ENCODE measurements around the gene FNTB.

Gene FNTB

GRCh38 chr14:64954491-64955240 is 32.0 kb upstream of the FNTB start:
- Histone ChIP-seq H3K36me3 (ENCODE audit: control insufficient read depth, insufficient read depth, low read length) (peaks cover 24% of the 10 kb centered on the region), H4K8ac (ENCODE audit: low read depth, low read length) (no peak overlapping the region), H2BK120ac (ENCODE audit: low read depth, low read length) (no peak overlapping the region), H3K9ac (ENCODE audit: low read length) (no peak overlapping the region), H3K18ac (ENCODE audit: low read length) (no peak overlapping the region), H3K56ac (ENCODE audit: low read length) (peak overlapping the region; percentile 56), H2AK5ac (ENCODE audit: low read length) (no peak overlapping the region), H3K4ac (ENCODE audit: low read depth, low read length) (no peak overlapping the region), H3K27ac (ENCODE audit: low read depth, low read length) (peak overlapping the region; percentile 45), H3K79me2 (ENCODE audit: control insufficient read depth, insufficient read depth, low read length) (peaks cover 12% of the 10 kb centered on the region), H3K4me1 (ENCODE audit: control insufficient read depth, low read depth, low read length) (peaks cover 14% of the 10 kb centered on the region), H3K27me3 (ENCODE audit: insufficient read depth, low read length, poor library complexity) (no peaks in the 10 kb centered on the region), H4K5ac (ENCODE audit: low read length) (no peak overlapping the region), H3K4me2 (ENCODE audit: low read length) (no peak overlapping the region), H2BK5ac (ENCODE audit: low read length) (no peak overlapping the region), H2BK15ac (replicated peaks; ENCODE audit: low read depth) (no peak overlapping the region), H3K4me3 (ENCODE audit: low read length) (no peak overlapping the region), H3K79me1 (ENCODE audit: low read length) (peaks cover 15% of the 10 kb centered on the region), H3K23ac (ENCODE audit: low read length) (no peak overlapping the region)
- no CpG with 5 or more reads among the region's 9 CpGs for WGBS (ENCODE audit: extremely low coverage, insufficient coverage, low lambda C conversion rate)
- DNase-seq, result no peak

- peaks cover 15% of the 10 kb centered on the region for H3K4me1 ChIP-seq (ENCODE audit: control insufficient read depth, low read depth, low read length)
- H3K79me1 ChIP-seq (ENCODE audit: low read length), result peaks cover 21% of the 10 kb centered on the region
- H3K36me3 ChIP-seq (ENCODE audit: control insufficient read depth, insufficient read depth, low read length), result peaks cover 19% of the 10 kb centered on the region
- no peak overlapping the region for H3K4me2 ChIP-seq (ENCODE audit: low read length)
- H3K9ac ChIP-seq (ENCODE audit: low read length), result peak overlapping the region; percentile 1
- no peak overlapping the region for H3K18ac ChIP-seq (ENCODE audit: low read length)
- peaks cover 17% of the 10 kb centered on the region for H3K79me2 ChIP-seq (ENCODE audit: control insufficient read depth, insufficient read depth, low read length)
- H2BK5ac ChIP-seq (ENCODE audit: low read length), result no peak overlapping the region
- peak overlapping the region; percentile 54 for H3K27ac ChIP-seq (ENCODE audit: low read depth, low read length)
- no peak overlapping the region for H3K23ac ChIP-seq (ENCODE audit: low read length)
- H3K4me3 ChIP-seq (ENCODE audit: low read length), result no peak overlapping the region
- no peak overlapping the region for H4K5ac ChIP-seq (ENCODE audit: low read length)
- H2BK120ac ChIP-seq (ENCODE audit: low read depth, low read length), result no peak overlapping the region
- peak overlapping the region; percentile 44 for H3K56ac ChIP-seq (ENCODE audit: low read length)
- H2AK5ac ChIP-seq (ENCODE audit: low read length), result no peak overlapping the region
- peak; percentile 66 for DNase-seq
- WGBS (ENCODE audit: extremely low coverage, insufficient coverage, low lambda C conversion rate), result no CpG with 5 or more reads among the region's 6 CpGs
- H3K27me3 ChIP-seq (ENCODE audit: insufficient read depth, low read length, poor library complexity), result no peaks in the 10 kb centered on the region
- no peak overlapping the region for H3K4ac ChIP-seq (ENCODE audit: low read depth, low read length)
- no peak overlapping the region for H4K8ac ChIP-seq (ENCODE audit: low read depth, low read length)
- H2BK15ac ChIP-seq (replicated peaks; ENCODE audit: low read depth), result no peak overlapping the region
These were observed 31.4 kb upstream of the FNTB start for GRCh38 chr14:64955297-64955696.

GRCh38 chr14:64956697-64957406 is 29.8 kb upstream of the FNTB start:
- DNase-seq, result no peak
- peak overlapping the region; percentile 5 for H3K56ac ChIP-seq (ENCODE audit: low read length)
- no peak overlapping the region for H3K4ac ChIP-seq (ENCODE audit: low read depth, low read length)
- no peak overlapping the region for H2BK120ac ChIP-seq (ENCODE audit: low read depth, low read length)
- no peak overlapping the region for H3K27ac ChIP-seq (ENCODE audit: low read depth, low read length)
- no peak overlapping the region for H3K9ac ChIP-seq (ENCODE audit: low read length)
- WGBS (ENCODE audit: extremely low coverage, insufficient coverage, low lambda C conversion rate), result no CpG with 5 or more reads among the region's 8 CpGs
- no peak overlapping the region for H2AK5ac ChIP-seq (ENCODE audit: low read length)
- peaks cover 21% of the 10 kb centered on the region for H3K4me1 ChIP-seq (ENCODE audit: control insufficient read depth, low read depth, low read length)
- peaks cover 23% of the 10 kb centered on the region for H3K79me2 ChIP-seq (ENCODE audit: control insufficient read depth, insufficient read depth, low read length)
- no peak overlapping the region for H2BK15ac ChIP-seq (replicated peaks; ENCODE audit: low read depth)
- peaks cover 10% of the 10 kb centered on the region for H3K36me3 ChIP-seq (ENCODE audit: control insufficient read depth, insufficient read depth, low read length)
- H3K79me1 ChIP-seq (ENCODE audit: low read length), result peaks cover 22% of the 10 kb centered on the region
- H3K4me3 ChIP-seq (ENCODE audit: low read length), result no peak overlapping the region
- no peak overlapping the region for H2BK5ac ChIP-seq (ENCODE audit: low read length)
- no peak overlapping the region for H4K5ac ChIP-seq (ENCODE audit: low read length)
- H4K8ac ChIP-seq (ENCODE audit: low read depth, low read length), result no peak overlapping the region
- no peak overlapping the region for H3K4me2 ChIP-seq (ENCODE audit: low read length)
- no peak overlapping the region for H3K23ac ChIP-seq (ENCODE audit: low read length)
- H3K18ac ChIP-seq (ENCODE audit: low read length), result no peak overlapping the region
- no peaks in the 10 kb centered on the region for H3K27me3 ChIP-seq (ENCODE audit: insufficient read depth, low read length, poor library complexity)

DNA sequence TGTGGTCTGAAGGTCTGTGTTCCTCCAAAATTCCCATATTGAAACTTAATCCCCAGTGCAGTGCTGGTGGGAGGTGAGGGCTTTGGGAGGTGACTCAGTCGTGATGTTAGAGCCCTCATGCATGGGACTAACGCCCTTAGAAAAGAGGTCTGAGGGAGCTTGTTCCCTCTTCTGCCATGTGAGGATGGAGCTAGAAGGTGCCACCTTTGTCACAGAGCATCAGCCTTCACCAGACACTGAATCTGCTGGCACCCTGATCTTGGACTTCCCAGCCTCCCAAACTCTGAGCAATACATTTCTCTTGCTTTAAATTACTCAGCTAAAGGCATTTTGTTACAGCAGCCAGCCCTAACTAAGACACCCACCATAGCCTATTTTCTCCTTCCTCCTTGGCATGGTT is 28.5 kb upstream of the FNTB start:
- H3K79me2 ChIP-seq (ENCODE audit: control insufficient read depth, insufficient read depth, low read length), result peaks cover 28% of the 10 kb centered on the region
- H2AK5ac ChIP-seq (ENCODE audit: low read length), result no peak overlapping the region
- peaks cover 25% of the 10 kb centered on the region for H3K79me1 ChIP-seq (ENCODE audit: low read length)
- no CpG with 5 or more reads among the region's 2 CpGs for WGBS (ENCODE audit: extremely low coverage, insufficient coverage, low lambda C conversion rate)
- H3K4me1 ChIP-seq (ENCODE audit: control insufficient read depth, low read depth, low read length), result peaks cover 21% of the 10 kb centered on the region
- peaks cover 9% of the 10 kb centered on the region for H3K36me3 ChIP-seq (ENCODE audit: control insufficient read depth, insufficient read depth, low read length)
- H3K27ac ChIP-seq (ENCODE audit: low read depth, low read length), result no peak overlapping the region
- H3K4ac ChIP-seq (ENCODE audit: low read depth, low read length), result no peak overlapping the region
- H2BK120ac ChIP-seq (ENCODE audit: low read depth, low read length), result no peak overlapping the region
- no peak overlapping the region for H2BK15ac ChIP-seq (replicated peaks; ENCODE audit: low read depth)
- H3K4me2 ChIP-seq (ENCODE audit: low read length), result no peak overlapping the region
- H3K56ac ChIP-seq (ENCODE audit: low read length), result no peak overlapping the region
- no peak overlapping the region for H4K5ac ChIP-seq (ENCODE audit: low read length)
- H3K4me3 ChIP-seq (ENCODE audit: low read length), result no peak overlapping the region
- no peak overlapping the region for H3K9ac ChIP-seq (ENCODE audit: low read length)
- no peak overlapping the region for H3K23ac ChIP-seq (ENCODE audit: low read length)
- no peak overlapping the region for H2BK5ac ChIP-seq (ENCODE audit: low read length)
- no peak overlapping the region for H4K8ac ChIP-seq (ENCODE audit: low read depth, low read length)
- no peak overlapping the region for H3K18ac ChIP-seq (ENCODE audit: low read length)
- no peaks in the 10 kb centered on the region for H3K27me3 ChIP-seq (ENCODE audit: insufficient read depth, low read length, poor library complexity)
- DNase-seq, result no peak

DNA sequence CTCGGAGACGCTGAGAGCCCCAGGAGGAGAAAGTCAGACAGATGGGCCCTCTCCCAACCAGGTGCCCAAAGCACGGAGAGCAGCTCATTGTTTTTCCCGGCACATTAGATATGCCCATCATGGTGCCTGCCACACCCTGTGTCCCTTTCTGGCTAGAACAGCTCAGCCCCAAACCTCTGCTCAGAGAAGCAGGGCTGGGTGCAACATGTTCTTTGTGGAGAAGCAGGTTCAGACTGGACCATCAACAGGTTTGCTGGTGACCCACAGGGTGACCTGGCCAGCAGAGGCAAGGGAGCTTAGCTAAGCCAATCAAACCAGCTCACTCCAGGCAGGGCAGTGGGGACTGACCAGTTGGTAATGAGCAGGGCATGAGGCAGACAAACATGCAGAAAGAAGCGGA is 28.0 kb upstream of the FNTB start:
- H3K79me2 ChIP-seq (ENCODE audit: control insufficient read depth, insufficient read depth, low read length), result peaks cover 33% of the 10 kb centered on the region
- H3K4me1 ChIP-seq (ENCODE audit: control insufficient read depth, low read depth, low read length), result peaks cover 21% of the 10 kb centered on the region
- no peak overlapping the region for H3K4me3 ChIP-seq (ENCODE audit: low read length)
- no peak overlapping the region for H3K56ac ChIP-seq (ENCODE audit: low read length)
- no peak overlapping the region for H2BK15ac ChIP-seq (replicated peaks; ENCODE audit: low read depth)
- no peak overlapping the region for H3K18ac ChIP-seq (ENCODE audit: low read length)
- H4K8ac ChIP-seq (ENCODE audit: low read depth, low read length), result no peak overlapping the region
- no peak overlapping the region for H3K9ac ChIP-seq (ENCODE audit: low read length)
- no peak overlapping the region for H2BK120ac ChIP-seq (ENCODE audit: low read depth, low read length)
- no peak overlapping the region for H3K23ac ChIP-seq (ENCODE audit: low read length)
- peaks cover 27% of the 10 kb centered on the region for H3K79me1 ChIP-seq (ENCODE audit: low read length)
- no CpG with 5 or more reads among the region's 5 CpGs for WGBS (ENCODE audit: extremely low coverage, insufficient coverage, low lambda C conversion rate)
- H3K4me2 ChIP-seq (ENCODE audit: low read length), result no peak overlapping the region
- no peak overlapping the region for H2AK5ac ChIP-seq (ENCODE audit: low read length)
- no peak overlapping the region for H2BK5ac ChIP-seq (ENCODE audit: low read length)
- H4K5ac ChIP-seq (ENCODE audit: low read length), result no peak overlapping the region
- DNase-seq, result no peak
- peaks cover 7% of the 10 kb centered on the region for H3K36me3 ChIP-seq (ENCODE audit: control insufficient read depth, insufficient read depth, low read length)
- no peaks in the 10 kb centered on the region for H3K27me3 ChIP-seq (ENCODE audit: insufficient read depth, low read length, poor library complexity)
- H3K27ac ChIP-seq (ENCODE audit: low read depth, low read length), result no peak overlapping the region
- H3K4ac ChIP-seq (ENCODE audit: low read depth, low read length), result no peak overlapping the region

Measured in mesendoderm (in vitro differentiated cells).